HepG2 (cell line): ENCODE measurements around the gene PODXL. TPM values are rescaled to one million over a fixed set of nuclear protein-coding genes. Genes with fewer than 3 reads are reported as not detected.

Experiments
- MAF1 ChIP-seq: sonication (generic); formaldehyde crosslinking; IDR thresholded peaks from 2 replicates; pipeline ENCODE4 v1.5.0; 2020; ENCODE audit warnings: missing genetic modification reagents, borderline replicate concordance
- MATR3 ChIP-seq: sonication (generic); formaldehyde crosslinking; IDR thresholded peaks from 2 replicates; pipeline ENCODE4 v1.4.0; 2020; ENCODE audit warnings: missing genetic modification reagents
- NCOR1 ChIP-seq: fragments of 200-600 bp; sonication (generic); IDR thresholded peaks from 2 replicates; pipeline ENCODE4 v1.7.0; 2017; ENCODE audit warnings: antibody characterized with exemption, low read length, borderline replicate concordance
- NONO ChIP-seq, 2 experiments: fragments of 450-650 bp in 1 of 2; sonication (generic) in 1 of 2; formaldehyde crosslinking in 1 of 2; IDR thresholded peaks in 1 of 2; conservative IDR thresholded peaks in 1 of 2; 2 replicates each; pipeline versions ENCODE4 v1.6.1 to v1.8.0; 2017 to 2022; ENCODE audit warnings: mild to moderate bottlenecking in 1 of 2, missing genetic modification reagents in 1 of 2, moderate library complexity in 1 of 2
- PAX8 ChIP-seq: sonication (generic); formaldehyde crosslinking; IDR thresholded peaks from 2 replicates; pipeline ENCODE4 v1.8.0; 2022; ENCODE audit warnings: mild to moderate bottlenecking, missing genetic modification reagents, borderline replicate concordance
- RNF2 ChIP-seq: fragments of 450-650 bp; conservative IDR thresholded peaks from 2 replicates; pipeline ENCODE4 v1.6.1; 2016; ENCODE audit warnings: low read depth
- SMARCE1 ChIP-seq: fragments of 450-650 bp; IDR thresholded peaks from 2 replicates; pipeline ENCODE4 v1.6.1; 2017; ENCODE audit warnings: borderline replicate concordance
- TRIM24 ChIP-seq: sonication (generic); formaldehyde crosslinking; IDR thresholded peaks from 2 replicates; pipeline ENCODE4 v1.8.0; 2022; ENCODE audit warnings: mild to moderate bottlenecking, missing genetic modification reagents
- WIZ ChIP-seq: sonication (generic); formaldehyde crosslinking; IDR thresholded peaks from 2 replicates; pipeline ENCODE4 v1.5.1; 2020; ENCODE audit warnings: mild to moderate bottlenecking, missing genetic modification reagents
- ZNF17 ChIP-seq: sonication (generic); formaldehyde crosslinking; IDR thresholded peaks from 2 replicates; pipeline ENCODE4 v1.5.0; 2020; ENCODE audit warnings: mild to moderate bottlenecking, missing genetic modification reagents
- ZNF232 ChIP-seq: sonication (generic); formaldehyde crosslinking; IDR thresholded peaks from 2 replicates; pipeline ENCODE4 v1.4.0; 2020; ENCODE audit warnings: missing genetic modification reagents, borderline replicate concordance
- ZNF468 ChIP-seq: sonication (generic); formaldehyde crosslinking; IDR thresholded peaks from 2 replicates; pipeline ENCODE4 v1.8.0; 2022; ENCODE audit warnings: mild to moderate bottlenecking, moderate library complexity, missing genetic modification reagents
- ZNF589 ChIP-seq: sonication (generic); formaldehyde crosslinking; conservative IDR thresholded peaks from 2 replicates; pipeline ENCODE4 v1.8.0; 2022; ENCODE audit warnings: mild to moderate bottlenecking, moderate library complexity, missing genetic modification reagents
- ZNF710 ChIP-seq: sonication (generic); formaldehyde crosslinking; IDR thresholded peaks from 2 replicates; pipeline ENCODE4 v1.5.0; 2020; ENCODE audit warnings: mild to moderate bottlenecking, missing genetic modification reagents, borderline replicate concordance
- ZSCAN21 ChIP-seq: sonication (generic); formaldehyde crosslinking; IDR thresholded peaks from 2 replicates; pipeline ENCODE4 v1.8.0; 2022; ENCODE audit warnings: mild to moderate bottlenecking, missing genetic modification reagents, moderate library complexity, borderline replicate concordance
- polyA plus RNA-seq, 8 experiments: library from polyadenylated mRNA; depleted of rRNA in 3 of 8; stranded (reverse) in 7 of 8; unstranded in 1 of 8; fragments of >200 nt; fragmentation: Illumina TruSeq in 4 of 8; extraction: Trizol in 4 of 8; gene quantifications; 2 replicates each; pipeline versions ENCODE4 v1.2.1 to v1.2.3, GENCODE V29; 2011 to 2016; ENCODE audit warnings: low read depth in 4 of 8, missing spikeins in 1 of 8, mixed read lengths in 1 of 8; ENCODE audit not compliant: insufficient read depth in 1 of 8
- total RNA-seq, 5 experiments: library from RNA; depleted of rRNA; stranded (reverse); fragments of >200 nt; fragmentation: Illumina TruSeq; extraction: Trizol; gene quantifications; 2 replicates each; pipeline ENCODE4 v1.2.3, GENCODE V29; 2016; ENCODE audit warnings: low read depth in 1 of 5
- TF ChIP-seq, protein P1 (sequence below): IDR thresholded peaks from 2 replicates; pipeline ENCODE4 v1.6.1; 2012; ENCODE audit warnings: low read length, improper control_type of control experiment
- TF ChIP-seq, protein P2 (sequence below): sonication (generic); formaldehyde crosslinking; IDR thresholded peaks from 2 replicates; pipeline ENCODE4 v1.4.0; 2020; ENCODE audit warnings: mild to moderate bottlenecking, missing genetic modification reagents
- TF ChIP-seq, protein P3 (sequence below): sonication (generic); formaldehyde crosslinking; IDR thresholded peaks from 2 replicates; pipeline ENCODE4 v1.4.0; 2020; ENCODE audit warnings: missing genetic modification reagents

PODXL gene
- total and polyA plus RNA-seq, 2 of the 13 experiments (the other 11 are each of a cell fraction or from before 2014, with no cell fraction given), result 0.22 to 0.54 TPM

DNA sequence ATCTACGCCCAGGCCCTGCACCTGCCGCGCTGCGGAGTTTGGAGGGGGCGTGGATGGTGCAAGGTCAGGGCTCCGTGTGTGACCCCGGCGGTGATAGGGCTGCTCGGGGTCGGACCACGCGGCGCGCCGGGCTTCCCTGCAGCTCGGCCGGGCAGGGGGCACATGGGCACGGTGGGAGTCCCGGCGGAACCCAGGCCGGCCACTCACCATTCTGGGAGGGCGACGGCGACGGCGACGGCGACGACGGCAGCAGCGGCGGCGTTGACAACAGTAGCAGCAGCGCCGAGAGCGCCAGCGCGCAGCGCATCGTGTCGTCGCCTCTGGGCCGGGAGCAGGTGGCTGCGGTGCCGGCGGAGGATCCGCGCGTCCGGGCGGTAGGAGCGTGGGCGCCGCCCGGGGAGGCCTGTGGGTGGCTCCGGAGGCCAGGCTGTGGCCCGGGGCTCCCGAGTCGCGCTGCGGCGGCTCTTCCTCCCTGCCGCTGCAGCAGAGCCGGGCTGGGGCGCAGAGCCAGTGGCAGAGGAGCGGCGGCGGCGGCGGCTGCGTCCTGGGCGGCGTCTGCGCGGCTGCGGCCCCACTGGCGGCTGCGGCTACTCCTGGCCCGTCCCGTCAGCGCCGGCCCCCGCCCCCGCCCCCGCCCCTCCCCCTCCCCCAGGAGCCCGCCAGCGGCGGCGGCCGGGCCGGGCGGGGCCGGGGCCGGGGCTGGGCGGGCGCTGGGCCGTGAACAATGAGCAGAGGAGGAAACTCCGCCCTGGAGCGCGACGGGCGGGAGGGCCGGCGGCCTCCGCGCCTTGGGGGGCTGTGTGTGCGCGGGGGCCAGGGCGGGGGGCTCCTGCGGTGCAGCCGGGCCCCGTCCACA is at the start of gene PODXL (continued):
- TF ChIP-seq ZNF468 (CRISPR knock-in tag), result no peak
- TF ChIP-seq WIZ (CRISPR knock-in tag), result no peak
- no peak; the same call in 1 of the 2 replicates for TF ChIP-seq RNF2
- TF ChIP-seq SMARCE1, result no peak
- TF ChIP-seq, protein P1, sequence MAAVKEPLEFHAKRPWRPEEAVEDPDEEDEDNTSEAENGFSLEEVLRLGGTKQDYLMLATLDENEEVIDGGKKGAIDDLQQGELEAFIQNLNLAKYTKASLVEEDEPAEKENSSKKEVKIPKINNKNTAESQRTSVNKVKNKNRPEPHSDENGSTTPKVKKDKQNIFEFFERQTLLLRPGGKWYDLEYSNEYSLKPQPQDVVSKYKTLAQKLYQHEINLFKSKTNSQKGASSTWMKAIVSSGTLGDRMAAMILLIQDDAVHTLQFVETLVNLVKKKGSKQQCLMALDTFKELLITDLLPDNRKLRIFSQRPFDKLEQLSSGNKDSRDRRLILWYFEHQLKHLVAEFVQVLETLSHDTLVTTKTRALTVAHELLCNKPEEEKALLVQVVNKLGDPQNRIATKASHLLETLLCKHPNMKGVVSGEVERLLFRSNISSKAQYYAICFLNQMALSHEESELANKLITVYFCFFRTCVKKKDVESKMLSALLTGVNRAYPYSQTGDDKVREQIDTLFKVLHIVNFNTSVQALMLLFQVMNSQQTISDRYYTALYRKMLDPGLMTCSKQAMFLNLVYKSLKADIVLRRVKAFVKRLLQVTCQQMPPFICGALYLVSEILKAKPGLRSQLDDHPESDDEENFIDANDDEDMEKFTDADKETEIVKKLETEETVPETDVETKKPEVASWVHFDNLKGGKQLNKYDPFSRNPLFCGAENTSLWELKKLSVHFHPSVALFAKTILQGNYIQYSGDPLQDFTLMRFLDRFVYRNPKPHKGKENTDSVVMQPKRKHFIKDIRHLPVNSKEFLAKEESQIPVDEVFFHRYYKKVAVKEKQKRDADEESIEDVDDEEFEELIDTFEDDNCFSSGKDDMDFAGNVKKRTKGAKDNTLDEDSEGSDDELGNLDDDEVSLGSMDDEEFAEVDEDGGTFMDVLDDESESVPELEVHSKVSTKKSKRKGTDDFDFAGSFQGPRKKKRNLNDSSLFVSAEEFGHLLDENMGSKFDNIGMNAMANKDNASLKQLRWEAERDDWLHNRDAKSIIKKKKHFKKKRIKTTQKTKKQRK, result no peak
- 0 out of 2 replicates have a peak, but pooled peaks have one; percentile 46 for TF ChIP-seq ZNF589 (CRISPR knock-in tag)
- no peak for TF ChIP-seq MATR3 (CRISPR knock-in tag)
- TF ChIP-seq NONO (IDR thresholded peaks at IDR 0.05), result no peak
- no peak for TF ChIP-seq NONO (CRISPR knock-in tag; conservative IDR thresholded peaks at IDR 0.05)
- TF ChIP-seq, protein P2, sequence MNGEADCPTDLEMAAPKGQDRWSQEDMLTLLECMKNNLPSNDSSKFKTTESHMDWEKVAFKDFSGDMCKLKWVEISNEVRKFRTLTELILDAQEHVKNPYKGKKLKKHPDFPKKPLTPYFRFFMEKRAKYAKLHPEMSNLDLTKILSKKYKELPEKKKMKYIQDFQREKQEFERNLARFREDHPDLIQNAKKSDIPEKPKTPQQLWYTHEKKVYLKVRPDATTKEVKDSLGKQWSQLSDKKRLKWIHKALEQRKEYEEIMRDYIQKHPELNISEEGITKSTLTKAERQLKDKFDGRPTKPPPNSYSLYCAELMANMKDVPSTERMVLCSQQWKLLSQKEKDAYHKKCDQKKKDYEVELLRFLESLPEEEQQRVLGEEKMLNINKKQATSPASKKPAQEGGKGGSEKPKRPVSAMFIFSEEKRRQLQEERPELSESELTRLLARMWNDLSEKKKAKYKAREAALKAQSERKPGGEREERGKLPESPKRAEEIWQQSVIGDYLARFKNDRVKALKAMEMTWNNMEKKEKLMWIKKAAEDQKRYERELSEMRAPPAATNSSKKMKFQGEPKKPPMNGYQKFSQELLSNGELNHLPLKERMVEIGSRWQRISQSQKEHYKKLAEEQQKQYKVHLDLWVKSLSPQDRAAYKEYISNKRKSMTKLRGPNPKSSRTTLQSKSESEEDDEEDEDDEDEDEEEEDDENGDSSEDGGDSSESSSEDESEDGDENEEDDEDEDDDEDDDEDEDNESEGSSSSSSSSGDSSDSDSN (CRISPR knock-in tag), result peak; percentile 71; the same call in 1 of the 2 replicates
- no peak for TF ChIP-seq TRIM24 (CRISPR knock-in tag)
- no peak for TF ChIP-seq PAX8 (CRISPR knock-in tag)
- TF ChIP-seq, protein P3, sequence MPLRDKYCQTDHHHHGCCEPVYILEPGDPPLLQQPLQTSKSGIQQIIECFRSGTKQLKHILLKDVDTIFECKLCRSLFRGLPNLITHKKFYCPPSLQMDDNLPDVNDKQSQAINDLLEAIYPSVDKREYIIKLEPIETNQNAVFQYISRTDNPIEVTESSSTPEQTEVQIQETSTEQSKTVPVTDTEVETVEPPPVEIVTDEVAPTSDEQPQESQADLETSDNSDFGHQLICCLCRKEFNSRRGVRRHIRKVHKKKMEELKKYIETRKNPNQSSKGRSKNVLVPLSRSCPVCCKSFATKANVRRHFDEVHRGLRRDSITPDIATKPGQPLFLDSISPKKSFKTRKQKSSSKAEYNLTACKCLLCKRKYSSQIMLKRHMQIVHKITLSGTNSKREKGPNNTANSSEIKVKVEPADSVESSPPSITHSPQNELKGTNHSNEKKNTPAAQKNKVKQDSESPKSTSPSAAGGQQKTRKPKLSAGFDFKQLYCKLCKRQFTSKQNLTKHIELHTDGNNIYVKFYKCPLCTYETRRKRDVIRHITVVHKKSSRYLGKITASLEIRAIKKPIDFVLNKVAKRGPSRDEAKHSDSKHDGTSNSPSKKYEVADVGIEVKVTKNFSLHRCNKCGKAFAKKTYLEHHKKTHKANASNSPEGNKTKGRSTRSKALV, result peak; percentile 58; the same call in 1 of the 2 replicates
- no peak for TF ChIP-seq ZSCAN21 (CRISPR knock-in tag)
- no peak for TF ChIP-seq MAF1 (CRISPR knock-in tag)
- no peak for TF ChIP-seq ZNF710 (CRISPR knock-in tag)
- no peak for TF ChIP-seq ZNF17 (CRISPR knock-in tag)
- TF ChIP-seq NCOR1, result no peak
- TF ChIP-seq ZNF232 (CRISPR knock-in tag), result no peak
